GM18505 (cell line): ENCODE measurements around the gene GNL3.
"Not testable (repeated sequence)": the region's sequence is repeated elsewhere in the genome, so short reads cannot be mapped to it uniquely, and the experiment has no call there.

Experiments
- ATAC-seq: cut with Tn5 transposase; IDR thresholded peaks from one replicate; pipeline ENCODE4 v1.9.1; 2021; ENCODE audit not compliant: unreplicated experiment
- POLR2A ChIP-seq: IDR thresholded peaks from 4 replicates; pipeline ENCODE4 v1.6.1; 2011; ENCODE audit warnings: borderline replicate concordance; ENCODE audit not compliant: insufficient read depth, insufficient read length; ENCODE audit errors: extremely low read depth

The GNL3 gene, protein sequence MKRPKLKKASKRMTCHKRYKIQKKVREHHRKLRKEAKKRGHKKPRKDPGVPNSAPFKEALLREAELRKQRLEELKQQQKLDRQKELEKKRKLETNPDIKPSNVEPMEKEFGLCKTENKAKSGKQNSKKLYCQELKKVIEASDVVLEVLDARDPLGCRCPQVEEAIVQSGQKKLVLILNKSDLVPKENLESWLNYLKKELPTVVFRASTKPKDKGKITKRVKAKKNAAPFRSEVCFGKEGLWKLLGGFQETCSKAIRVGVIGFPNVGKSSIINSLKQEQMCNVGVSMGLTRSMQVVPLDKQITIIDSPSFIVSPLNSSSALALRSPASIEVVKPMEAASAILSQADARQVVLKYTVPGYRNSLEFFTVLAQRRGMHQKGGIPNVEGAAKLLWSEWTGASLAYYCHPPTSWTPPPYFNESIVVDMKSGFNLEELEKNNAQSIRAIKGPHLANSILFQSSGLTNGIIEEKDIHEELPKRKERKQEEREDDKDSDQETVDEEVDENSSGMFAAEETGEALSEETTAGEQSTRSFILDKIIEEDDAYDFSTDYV

DNA sequence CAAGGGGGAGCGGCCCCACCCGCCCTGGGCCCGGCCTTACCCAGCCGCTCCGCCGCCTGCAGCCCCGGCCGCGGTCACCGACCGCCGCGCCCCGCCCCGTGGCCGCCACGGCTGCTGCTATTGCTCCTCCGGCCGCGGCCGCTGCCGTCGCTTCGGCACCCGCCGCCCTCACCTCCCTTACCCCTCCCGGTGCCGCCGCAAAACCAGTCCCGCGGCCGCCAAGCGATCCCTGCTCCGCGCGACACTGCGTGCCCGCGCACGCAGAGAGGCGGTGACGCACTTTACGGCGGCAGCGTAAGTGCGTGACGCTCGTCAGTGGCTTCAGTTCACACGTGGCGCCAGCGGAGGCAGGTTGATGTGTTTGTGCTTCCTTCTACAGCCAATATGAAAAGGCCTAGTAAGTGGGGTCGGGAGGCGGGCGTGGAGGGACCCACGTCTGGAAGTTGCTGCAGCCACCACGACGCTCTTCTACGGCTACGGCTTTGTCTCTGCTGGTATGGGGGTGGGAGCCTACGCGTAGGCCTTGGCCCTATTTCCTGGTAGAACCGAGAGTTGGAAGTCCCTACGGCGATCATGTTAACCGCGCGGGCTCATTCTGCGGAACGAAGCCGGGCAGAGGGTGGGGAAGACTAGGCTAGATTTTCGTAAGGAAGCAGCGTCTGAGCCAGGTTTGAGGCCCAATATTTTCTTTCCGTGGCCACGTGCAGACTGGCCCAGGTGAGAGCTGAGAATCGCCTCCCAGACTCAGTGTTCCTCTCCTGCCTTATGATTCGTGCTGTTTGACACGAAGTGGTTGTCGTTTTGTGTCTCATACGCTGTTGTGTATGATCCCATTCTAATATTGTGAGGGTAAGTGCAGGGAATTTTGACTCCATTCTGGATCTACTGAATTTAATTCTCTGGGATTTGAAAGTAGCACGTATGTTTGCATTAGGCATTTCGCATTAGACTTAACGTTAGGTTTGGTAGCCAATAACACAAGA lies at the start of gene GNL3, which contains the start of gene PBRM1:
Gene GNL3, plus strand, starts transcription at position 324 of the 983 bp plus-strand sequence. Its CDS starts 61 bp downstream, at position 385.
Gene PBRM1, minus strand, starts transcription at position 205 of the 983 bp plus-strand sequence.
- peak; percentile 91 for TF ChIP-seq POLR2A
- peak; percentile 84 for ATAC-seq

DNA sequence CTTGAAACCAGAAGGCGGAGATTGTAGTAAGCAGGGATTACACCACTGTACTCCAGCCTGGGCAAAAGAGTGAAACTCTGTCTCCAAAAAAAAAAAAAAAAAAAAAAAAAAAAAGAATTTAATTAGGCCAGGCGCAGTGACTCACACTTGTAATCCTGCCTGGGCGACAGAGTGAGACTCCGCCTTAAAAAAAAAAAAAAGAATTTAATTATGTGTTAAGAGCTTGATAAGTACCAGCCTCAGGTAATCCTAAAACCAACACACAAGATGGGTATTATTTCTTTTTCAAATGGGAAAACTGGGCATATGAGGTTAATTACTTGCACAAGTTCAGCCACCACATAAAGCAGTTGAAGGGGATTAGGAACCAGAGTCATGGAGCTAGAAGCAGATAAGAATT lies 49.2 kb upstream of the GNL3 start:
- ATAC-seq: no peak
- no peak for TF ChIP-seq POLR2A

DNA sequence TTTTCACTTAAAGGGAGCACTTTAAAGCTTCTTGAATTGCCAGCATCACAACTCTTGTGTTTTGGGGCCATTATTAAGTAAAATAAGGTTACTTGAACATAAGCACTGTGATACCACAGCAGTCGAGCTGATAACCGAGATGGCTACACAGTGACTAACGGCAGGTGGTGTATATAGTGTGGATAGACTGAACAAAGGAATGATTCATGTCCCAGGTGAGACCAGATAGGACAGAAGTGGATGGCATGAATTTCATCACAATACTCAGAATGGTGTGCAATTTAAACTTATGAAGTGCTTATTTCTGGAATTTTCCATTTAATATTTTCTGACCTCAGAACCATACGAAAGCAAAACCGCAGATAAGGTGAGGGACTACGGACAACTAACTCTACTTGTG lies 40.3 kb upstream of the GNL3 start:
- ATAC-seq: no peak
- no peak for TF ChIP-seq POLR2A

DNA sequence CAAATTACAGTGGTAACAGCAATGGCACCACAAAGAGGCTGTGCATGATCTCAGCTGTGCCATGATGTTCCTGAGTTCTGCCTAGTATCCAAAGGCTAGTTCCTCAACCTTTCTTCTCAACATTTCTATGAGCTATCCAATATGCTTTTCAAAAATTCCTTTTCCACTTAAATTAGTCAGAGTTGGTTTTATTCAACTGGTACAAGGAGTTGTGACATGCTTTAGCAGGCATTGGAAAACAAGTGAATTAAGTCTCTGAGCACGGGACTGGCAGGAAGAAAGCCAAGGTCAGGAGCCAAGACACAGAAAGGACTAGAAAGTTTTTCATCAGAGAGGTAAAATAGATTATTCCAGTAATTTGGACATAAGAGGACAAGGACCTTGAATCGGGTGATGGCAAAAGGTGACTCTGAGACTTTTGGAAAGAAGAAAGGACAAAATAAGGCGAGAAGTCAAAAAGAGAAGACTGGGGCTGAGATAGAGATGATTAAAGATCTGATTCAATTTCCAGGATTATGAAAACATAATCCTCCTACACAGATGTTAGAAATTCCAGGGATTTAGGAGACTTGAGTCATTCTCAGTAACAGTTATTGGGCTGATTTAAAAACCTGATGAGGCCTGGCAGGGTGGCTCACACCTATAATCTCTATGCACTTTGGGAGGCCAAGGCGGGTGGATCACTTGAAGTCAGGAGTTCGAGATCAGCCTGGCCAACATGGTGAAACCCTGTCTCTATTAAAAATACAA lies 36.2 kb upstream of the GNL3 start:
- TF ChIP-seq POLR2A: no peak
- no peak for ATAC-seq

DNA sequence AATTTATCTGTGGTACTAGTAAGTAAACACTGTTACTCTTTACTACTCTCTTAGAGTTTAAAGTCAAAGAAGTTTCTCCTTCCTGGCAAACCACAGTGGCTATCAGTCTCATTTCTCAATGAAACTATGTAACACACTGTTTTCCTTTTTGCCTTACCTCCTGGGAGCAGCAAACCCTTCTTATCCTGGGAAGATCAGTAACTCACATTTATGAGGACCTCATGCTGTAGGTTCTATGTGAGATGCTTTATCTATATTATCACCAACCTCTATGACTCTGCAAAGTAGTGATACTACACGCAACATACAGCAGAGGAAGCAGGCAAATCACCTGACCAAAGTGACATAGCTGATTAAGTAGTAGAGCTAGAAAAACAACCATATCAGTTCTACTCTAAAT lies 35.4 kb upstream of the GNL3 start:
- no peak for ATAC-seq
- TF ChIP-seq POLR2A: no peak

DNA sequence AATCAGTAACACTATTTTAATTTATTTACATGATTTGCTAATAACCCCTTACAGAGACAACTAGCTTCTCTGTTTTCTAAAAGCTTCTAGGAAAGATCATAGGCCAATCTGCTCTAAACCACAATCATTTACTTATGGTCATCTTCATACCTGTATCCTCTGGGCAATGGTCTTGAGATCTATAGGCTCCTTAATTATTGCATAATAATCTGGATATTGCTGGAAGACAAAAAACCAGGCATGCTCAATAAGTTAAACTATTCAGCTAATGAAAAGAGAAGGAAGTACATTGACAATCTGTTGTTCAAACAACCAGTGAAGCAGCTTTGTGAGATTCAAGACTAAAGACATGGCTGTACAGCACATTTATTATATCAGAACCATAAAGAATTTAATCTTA lies 34.2 kb upstream of the GNL3 start:
- ATAC-seq: no peak
- no peak for TF ChIP-seq POLR2A

DNA sequence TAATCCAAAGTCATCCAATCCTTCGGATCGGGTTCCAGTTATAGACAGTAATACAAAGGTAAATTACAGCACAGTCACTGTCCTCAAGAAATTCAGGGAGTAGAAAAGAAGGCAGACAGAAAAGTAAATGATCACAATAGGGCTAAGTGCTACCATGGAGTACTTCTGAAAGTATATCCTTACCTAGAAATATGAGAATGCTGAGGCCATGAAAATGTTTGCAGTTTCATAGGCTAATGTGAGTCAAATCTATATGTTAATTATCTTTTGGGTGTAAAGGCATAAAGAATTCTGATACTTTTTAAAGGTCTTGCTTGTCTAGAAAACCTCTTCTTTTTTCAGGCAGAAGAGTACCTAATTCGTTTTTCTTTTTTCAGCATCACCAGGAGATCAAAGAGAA lies 29.9 kb upstream of the GNL3 start:
- no peak for ATAC-seq
- TF ChIP-seq POLR2A: no peak

DNA sequence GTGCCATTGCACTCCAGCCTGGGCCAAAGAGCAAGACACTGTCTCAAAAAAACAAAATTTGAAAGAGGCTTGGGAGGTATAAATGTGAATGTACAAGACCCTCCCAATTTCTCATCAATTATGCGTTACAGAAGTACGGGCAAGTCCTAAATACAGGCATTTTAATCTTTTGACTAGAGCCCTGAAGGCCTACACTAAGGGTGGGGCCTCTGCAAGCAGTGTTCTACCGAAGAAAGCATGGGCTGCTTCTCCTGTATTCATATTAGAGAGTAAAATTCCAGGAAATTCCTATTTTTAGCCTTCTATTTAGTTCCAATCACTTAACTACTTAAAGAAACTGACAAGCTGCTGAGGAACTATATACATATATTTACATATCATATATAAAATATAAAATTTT lies 25.8 kb upstream of the GNL3 start:
- ATAC-seq: no peak
- no peak for TF ChIP-seq POLR2A

DNA sequence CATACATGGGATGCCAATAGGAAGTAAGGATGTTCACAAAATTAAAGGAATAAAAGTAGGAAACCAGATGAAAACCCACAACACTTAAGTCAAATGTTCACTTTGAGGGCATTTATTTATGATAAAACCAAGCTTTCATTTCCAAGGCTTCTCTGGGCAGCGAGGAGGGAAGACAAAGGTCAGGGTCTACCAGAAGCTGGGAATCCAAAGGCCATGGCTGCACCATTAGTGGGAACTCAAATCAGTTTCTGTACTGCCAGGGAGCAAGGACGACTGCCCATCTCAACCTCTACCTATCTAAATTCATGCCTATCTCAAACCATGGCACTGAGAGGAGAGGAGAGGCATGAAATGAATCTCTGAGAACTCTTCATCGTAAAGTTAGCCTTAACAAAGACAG lies 22.7 kb upstream of the GNL3 start:
- ATAC-seq: no peak
- TF ChIP-seq POLR2A: no peak

DNA sequence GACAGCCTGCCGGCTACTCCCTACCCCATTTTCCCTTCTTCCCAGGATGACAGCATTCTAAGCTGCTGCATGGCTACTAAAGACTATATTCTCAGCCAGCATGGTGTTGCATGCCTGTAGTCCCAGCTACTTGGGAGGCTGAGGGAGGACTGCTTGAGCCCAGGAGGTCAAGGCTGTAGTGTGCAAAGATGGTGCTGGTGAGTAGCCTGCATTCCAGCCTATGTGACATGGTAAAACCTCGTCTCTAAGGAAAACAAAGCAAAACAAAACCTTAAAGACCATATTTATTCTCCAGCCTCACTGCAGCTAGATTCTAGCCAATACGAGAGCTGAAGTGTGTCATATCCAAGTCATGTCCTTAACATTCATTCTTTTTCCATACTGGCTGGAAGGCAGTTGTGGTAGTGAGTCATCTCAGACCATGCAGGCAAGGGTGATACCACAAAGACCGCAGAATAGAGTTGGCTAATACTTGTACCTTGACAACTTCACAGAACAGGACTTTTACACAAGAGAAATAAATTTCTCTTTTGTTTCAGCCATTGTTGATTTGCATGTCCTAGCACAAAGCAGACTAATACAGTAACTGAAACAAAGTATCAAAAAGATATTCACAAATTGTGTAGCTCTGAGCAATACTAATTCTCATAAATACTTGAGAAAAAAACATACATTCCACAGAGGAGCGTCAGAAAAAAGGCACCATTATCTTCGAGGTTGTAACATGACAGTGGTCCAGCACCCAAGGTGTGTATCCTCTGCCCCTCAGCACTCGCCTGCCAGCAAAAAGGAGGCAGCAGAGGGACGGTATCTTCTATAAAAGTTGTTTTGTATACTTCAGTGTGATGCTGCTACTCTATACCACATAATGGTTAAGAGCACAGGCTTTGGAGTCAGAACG lies 15.0 kb upstream of the GNL3 start:
- no peak for TF ChIP-seq POLR2A
- ATAC-seq: no peak

DNA sequence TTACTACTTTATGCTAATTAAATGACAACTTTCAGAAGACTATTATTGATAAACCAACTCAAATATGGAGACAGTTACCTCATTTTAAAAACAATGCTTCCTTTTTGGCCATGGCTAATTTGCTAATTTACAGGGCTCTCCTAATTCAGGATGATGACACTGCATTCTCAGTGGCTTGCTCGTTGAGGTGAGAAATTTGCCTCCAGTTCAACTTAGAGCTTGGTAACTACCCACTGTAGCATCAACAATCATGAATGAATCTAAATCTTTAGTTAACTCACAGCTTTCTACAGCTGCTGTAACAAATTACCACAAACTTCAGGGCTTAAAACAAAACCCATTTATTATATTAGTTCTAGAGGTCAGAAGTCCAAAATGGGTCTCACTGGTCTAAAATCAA lies 14.2 kb upstream of the GNL3 start:
- ATAC-seq: no peak
- no peak for TF ChIP-seq POLR2A

DNA sequence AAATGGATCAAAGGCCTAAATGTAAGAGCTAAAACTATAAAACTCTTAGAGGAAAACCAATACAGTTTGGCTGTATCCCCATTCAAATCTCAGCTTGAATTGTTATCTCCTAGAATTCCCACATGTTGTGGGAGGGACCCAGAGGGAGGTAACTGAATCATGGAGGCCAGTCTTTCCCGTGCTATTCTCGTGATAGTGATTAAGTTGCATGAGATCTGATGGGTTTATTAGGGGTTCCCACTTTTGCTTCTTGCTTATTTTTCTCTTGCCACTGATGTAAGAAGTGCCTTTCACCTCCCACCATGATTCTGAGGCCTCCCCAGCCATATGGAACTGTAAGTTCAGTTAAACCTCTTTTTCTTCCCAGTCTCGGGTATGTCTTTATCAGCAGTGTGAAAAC lies 9.6 kb upstream of the GNL3 start:
- ATAC-seq: not testable (repeated sequence)
